Measurements from ENCODE around the gene CTIF. TPM values are rescaled to one million over a fixed set of nuclear protein-coding genes. Genes with fewer than 3 reads are reported as not detected.

CTIF gene
- total RNA-seq, 1 donor from 2014 or later = 15.0 TPM

DNA sequence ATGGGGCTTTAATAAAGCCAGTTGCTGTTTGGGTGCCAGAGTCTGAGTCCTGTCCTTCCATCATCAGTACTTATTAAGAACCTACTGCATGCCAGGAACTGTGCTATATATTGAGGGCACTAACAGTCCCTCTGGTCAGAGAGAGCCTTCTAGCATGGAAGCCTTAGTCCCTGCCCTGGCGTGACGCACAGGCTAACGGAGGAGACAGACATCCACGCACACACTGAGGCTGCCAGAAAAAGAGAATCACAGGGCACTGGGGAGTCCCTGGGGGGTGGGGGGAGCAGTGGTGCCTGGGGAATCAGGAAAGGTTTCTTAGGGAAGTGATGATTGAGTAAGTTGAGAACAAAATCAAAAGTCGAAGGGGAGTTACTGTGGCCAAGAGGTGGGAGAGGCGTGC, 31.5 kb downstream of the CTIF start:
- H3K4me3 ChIP-seq (ENCODE audit: low read depth, low read length) = no peak overlapping the region
- DNase-seq (ENCODE audit: low read depth) (no peak), FAIRE-seq (no peak)
- no peaks in the 10 kb centered on the region for H3K27me3 ChIP-seq (ENCODE audit: control insufficient read depth, insufficient read depth, low read length)
- H3K36me3 ChIP-seq (ENCODE audit: control insufficient read depth, insufficient read depth, low read length) = peaks cover 4% of the 10 kb centered on the region
- TF ChIP-seq, protein P1, sequence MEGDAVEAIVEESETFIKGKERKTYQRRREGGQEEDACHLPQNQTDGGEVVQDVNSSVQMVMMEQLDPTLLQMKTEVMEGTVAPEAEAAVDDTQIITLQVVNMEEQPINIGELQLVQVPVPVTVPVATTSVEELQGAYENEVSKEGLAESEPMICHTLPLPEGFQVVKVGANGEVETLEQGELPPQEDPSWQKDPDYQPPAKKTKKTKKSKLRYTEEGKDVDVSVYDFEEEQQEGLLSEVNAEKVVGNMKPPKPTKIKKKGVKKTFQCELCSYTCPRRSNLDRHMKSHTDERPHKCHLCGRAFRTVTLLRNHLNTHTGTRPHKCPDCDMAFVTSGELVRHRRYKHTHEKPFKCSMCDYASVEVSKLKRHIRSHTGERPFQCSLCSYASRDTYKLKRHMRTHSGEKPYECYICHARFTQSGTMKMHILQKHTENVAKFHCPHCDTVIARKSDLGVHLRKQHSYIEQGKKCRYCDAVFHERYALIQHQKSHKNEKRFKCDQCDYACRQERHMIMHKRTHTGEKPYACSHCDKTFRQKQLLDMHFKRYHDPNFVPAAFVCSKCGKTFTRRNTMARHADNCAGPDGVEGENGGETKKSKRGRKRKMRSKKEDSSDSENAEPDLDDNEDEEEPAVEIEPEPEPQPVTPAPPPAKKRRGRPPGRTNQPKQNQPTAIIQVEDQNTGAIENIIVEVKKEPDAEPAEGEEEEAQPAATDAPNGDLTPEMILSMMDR (IDR thresholded peaks at IDR 0.05; ENCODE audit: insufficient read depth, low read length, severe bottlenecking) = no peak

- H3K36me3 ChIP-seq (ENCODE audit: control insufficient read depth, insufficient read depth, low read length) = peaks cover 8% of the 10 kb centered on the region
- no peaks in the 10 kb centered on the region for H3K27me3 ChIP-seq (ENCODE audit: control insufficient read depth, insufficient read depth, low read length)
- FAIRE-seq = no peak
- DNase-seq (ENCODE audit: low read depth) = no peak
- TF ChIP-seq, protein P1 (IDR thresholded peaks at IDR 0.05; ENCODE audit: insufficient read depth, low read length, severe bottlenecking) = no peak
- no peak overlapping the region for H3K4me3 ChIP-seq (ENCODE audit: low read depth, low read length)
Measured at GRCh38 chr18:48571639-48572384, 33.0 kb downstream of the CTIF start.

DNA sequence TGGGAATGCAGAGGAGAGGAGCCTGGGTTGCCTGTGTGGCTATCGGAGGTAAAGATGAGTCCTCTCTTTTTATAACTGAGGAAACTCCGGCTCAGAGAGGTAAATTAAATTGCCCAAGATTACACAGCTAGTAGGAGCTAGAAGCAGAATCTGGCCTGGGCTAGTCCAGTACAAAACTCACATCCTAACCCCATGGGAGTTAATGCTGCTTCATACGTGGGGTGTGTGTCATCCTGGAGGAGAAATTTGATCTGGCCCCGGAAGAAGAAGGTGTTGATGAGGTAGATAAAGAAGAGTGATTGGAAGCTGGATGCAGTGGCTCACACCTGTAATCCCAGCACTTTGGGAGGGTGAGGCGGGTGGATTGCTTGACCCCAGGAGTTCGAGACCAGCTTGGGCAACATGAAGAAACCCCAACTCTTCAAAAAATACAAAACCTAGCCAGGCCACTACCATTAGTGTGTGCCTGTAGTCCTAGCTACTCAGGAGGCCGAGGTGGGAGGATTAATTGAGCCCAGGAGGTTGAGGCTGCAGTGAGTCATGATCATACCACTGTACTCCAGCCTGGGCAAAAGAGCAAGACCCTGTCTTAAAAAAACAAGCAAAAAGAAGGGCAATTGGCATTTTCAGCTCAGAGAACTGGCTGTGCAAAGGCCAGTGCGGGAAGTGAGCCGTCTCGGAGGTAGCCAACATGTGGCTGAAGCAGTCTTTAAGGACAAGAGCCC, 33.7 kb downstream of the CTIF start:
- Histone ChIP-seq H3K27me3 (ENCODE audit: control insufficient read depth, insufficient read depth, low read length) (no peaks in the 10 kb centered on the region), H3K4me3 (ENCODE audit: low read depth, low read length) (no peak overlapping the region), H3K36me3 (ENCODE audit: control insufficient read depth, insufficient read depth, low read length) (peaks cover 8% of the 10 kb centered on the region)
- TF ChIP-seq, protein P1 (IDR thresholded peaks at IDR 0.05; ENCODE audit: insufficient read depth, low read length, severe bottlenecking) = no peak
- peak; percentile 48 for DNase-seq (ENCODE audit: low read depth)
- FAIRE-seq = peak; percentile 18

DNA sequence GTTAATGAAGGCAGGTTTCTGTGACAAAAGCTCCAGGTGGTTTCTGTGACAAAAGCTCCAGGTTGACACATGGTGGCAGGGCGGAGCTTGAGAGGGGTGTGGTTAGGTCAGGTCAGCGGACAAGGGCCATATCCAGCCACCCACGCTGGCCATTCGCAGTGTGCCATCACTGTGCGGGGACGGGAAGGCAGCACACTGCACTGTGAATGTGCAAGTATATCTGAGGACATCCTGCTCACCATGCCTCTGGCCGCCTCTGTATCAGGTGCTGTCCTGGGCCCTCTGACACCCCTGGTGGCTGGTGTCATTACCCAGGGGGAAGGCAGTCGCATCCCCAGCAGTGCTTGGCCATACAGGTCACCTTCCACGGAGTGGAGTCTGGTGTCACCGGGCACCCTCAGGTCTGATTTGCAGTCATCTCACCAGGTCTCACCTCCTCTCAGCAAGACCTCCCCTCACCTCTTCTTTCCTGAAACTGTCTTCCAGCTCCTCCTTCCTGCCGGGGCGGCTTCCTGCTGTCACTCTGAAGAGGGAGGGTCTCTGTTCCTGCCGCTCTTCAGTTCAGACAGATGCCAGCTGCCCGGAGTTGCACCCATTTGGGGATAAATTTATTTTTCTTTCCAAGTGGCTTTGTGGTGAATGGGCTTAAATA, 34.9 kb downstream of the CTIF start:
- no peaks in the 10 kb centered on the region for H3K27me3 ChIP-seq (ENCODE audit: control insufficient read depth, insufficient read depth, low read length)
- no peak overlapping the region for H3K4me3 ChIP-seq (ENCODE audit: low read depth, low read length)
- DNase-seq (ENCODE audit: low read depth) (no peak), FAIRE-seq (no peak)
- H3K36me3 ChIP-seq (ENCODE audit: control insufficient read depth, insufficient read depth, low read length) = peaks cover 7% of the 10 kb centered on the region
- TF ChIP-seq, protein P1 (IDR thresholded peaks at IDR 0.05; ENCODE audit: insufficient read depth, low read length, severe bottlenecking) = no peak

DNA sequence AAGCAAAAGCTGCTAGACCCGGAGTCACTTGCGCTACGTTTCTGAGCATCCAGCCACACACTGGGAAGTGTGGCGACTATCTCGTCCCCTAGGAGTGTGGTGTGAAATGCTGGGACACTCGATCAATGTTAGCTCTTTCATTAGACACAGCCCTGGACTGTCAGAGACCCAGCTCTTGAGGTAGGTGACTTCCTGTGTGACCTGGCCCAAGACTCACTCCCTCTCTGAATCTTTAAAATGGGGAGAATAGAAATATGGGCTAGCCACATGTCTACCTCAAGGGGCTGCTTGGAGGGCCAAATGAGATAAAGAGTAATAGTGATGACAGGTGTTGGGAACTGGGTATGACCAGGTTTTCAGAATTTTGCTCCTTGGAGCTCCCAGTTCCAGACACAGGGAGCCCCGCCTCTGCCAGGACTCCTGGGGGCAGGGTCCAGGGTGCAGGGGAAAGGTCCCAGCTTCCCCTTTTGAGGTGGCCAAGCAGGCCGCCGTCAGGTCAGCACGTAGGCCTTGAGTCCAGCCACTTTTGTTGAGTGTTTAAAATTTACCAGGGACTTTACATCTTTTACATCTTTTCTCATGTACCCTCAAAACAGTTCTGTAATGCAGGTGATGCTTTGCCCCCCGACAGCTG, 36.0 kb downstream of the CTIF start:
- FAIRE-seq (no peak), DNase-seq (ENCODE audit: low read depth) (no peak)
- no peaks in the 10 kb centered on the region for H3K27me3 ChIP-seq (ENCODE audit: control insufficient read depth, insufficient read depth, low read length)
- peaks cover 6% of the 10 kb centered on the region for H3K36me3 ChIP-seq (ENCODE audit: control insufficient read depth, insufficient read depth, low read length)
- TF ChIP-seq, protein P1 (IDR thresholded peaks at IDR 0.05; ENCODE audit: insufficient read depth, low read length, severe bottlenecking) = no peak
- no peak overlapping the region for H3K4me3 ChIP-seq (ENCODE audit: low read depth, low read length)
